ENCODE results near the gene PROX1. TPM values are rescaled to one million over a fixed set of nuclear protein-coding genes. Genes with fewer than 3 reads are reported as not detected.

The PROX1 gene
- total RNA-seq, 2 experiments from 2014 or later: not detected

DNA sequence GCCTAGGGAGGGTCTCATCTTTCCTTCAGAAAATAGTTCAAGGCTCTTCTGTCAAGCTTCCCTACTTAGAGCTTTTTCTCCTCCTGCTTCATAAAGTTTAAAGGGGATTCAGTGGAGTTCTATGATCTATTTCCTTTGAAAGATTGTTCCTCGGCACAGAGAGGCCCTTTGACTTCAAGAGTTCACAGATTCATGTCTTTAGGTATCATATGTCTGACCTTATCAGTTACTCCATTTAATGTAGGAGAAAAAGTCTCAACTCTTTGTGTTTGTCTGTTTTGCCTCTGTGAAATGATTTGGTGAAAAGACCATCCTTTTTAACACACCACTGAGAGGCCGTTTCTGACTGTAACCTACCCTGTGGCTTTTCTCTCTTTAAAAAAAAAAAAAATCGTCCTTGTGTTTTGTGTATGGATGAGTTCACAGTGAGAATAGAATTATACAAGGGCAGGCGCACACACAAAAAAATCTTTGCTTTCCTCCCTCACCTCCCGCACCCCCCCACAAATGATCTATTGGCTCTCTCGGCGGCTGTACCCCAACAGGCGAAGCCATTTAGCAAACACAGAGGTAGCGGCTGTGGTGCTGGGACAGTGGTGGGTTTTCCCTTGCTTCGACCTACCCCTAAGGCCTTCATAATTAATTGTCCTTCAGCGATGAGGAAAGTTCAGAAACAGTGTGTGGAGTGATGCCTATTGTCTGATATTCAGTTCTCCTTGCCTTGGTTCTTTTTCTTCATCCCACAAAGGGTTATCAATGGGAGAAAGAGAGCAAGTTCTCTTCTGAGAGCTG, 29.6 kb downstream of the PROX1 start:
- no peaks in the 10 kb centered on the region for H3K9me2 ChIP-seq (ENCODE audit: insufficient read depth, low read length)
- no peak overlapping the region for H2AFZ ChIP-seq (ENCODE audit: low read length)
- BruUV-seq (replicated peaks): no TSS peak
- TF ChIP-seq EZH2phosphoT487 (IDR thresholded peaks at IDR 0.05; ENCODE audit: borderline replicate concordance, low read depth, low read length) (no peak), CTCF (conservative IDR thresholded peaks at IDR 0.05; ENCODE audit: low read length) (no peak)
- H3K4me2 ChIP-seq (ENCODE audit: low read length): no peak overlapping the region
- POLR2A ChIA-PET: no interaction called here
- no peak for DNase-seq (ENCODE audit: low spot score)
- intact Hi-C loops (cut with micrococcal nuclease; ENCODE audit: unreplicated experiment): no loop called here
- H3K9me3 ChIP-seq (ENCODE audit: low read length): no peaks in the 10 kb centered on the region
- CTCF ChIA-PET (ENCODE audit: unreplicated experiment): no interaction called here
- H3K79me2 ChIP-seq (ENCODE audit: insufficient read depth, low read depth, low read length): no peaks in the 10 kb centered on the region
- H3K27ac ChIP-seq (ENCODE audit: low read depth, low read length, poor library complexity, severe bottlenecking): no peak overlapping the region
- H4K20me1 ChIP-seq (ENCODE audit: insufficient read depth, low read length): no peaks in the 10 kb centered on the region
- H3K36me3 ChIP-seq (ENCODE audit: insufficient read depth, low read length): no peaks in the 10 kb centered on the region
- H3K4me3 ChIP-seq (ENCODE audit: low read depth, low read length, poor library complexity, severe bottlenecking): no peak overlapping the region
- H3K4me1 ChIP-seq (ENCODE audit: insufficient read depth, low read length, poor library complexity, severe bottlenecking): no peaks in the 10 kb centered on the region

GRCh38 chr1:214018386-214019268, 30.9 kb downstream of the PROX1 start:
- H3K9me2 ChIP-seq (ENCODE audit: insufficient read depth, low read length): no peaks in the 10 kb centered on the region
- CTCF ChIA-PET (ENCODE audit: unreplicated experiment): no interaction called here
- intact Hi-C loops (cut with micrococcal nuclease; ENCODE audit: unreplicated experiment): no loop called here
- no peaks in the 10 kb centered on the region for H3K79me2 ChIP-seq (ENCODE audit: insufficient read depth, low read depth, low read length)
- TF ChIP-seq EZH2phosphoT487 (IDR thresholded peaks at IDR 0.05; ENCODE audit: borderline replicate concordance, low read depth, low read length) (no peak), CTCF (conservative IDR thresholded peaks at IDR 0.05; ENCODE audit: low read length) (no peak)
- no peak overlapping the region for H3K4me2 ChIP-seq (ENCODE audit: low read length)
- no peaks in the 10 kb centered on the region for H3K36me3 ChIP-seq (ENCODE audit: insufficient read depth, low read length)
- POLR2A ChIA-PET: no interaction called here
- no peak overlapping the region for H2AFZ ChIP-seq (ENCODE audit: low read length)
- H3K27ac ChIP-seq (ENCODE audit: low read depth, low read length, poor library complexity, severe bottlenecking): no peak overlapping the region
- no peaks in the 10 kb centered on the region for H3K4me1 ChIP-seq (ENCODE audit: insufficient read depth, low read length, poor library complexity, severe bottlenecking)
- no peaks in the 10 kb centered on the region for H3K9me3 ChIP-seq (ENCODE audit: low read length)
- no peaks in the 10 kb centered on the region for H4K20me1 ChIP-seq (ENCODE audit: insufficient read depth, low read length)
- H3K4me3 ChIP-seq (ENCODE audit: low read depth, low read length, poor library complexity, severe bottlenecking): no peak overlapping the region
- DNase-seq (ENCODE audit: low spot score): peak; percentile 1
- BruUV-seq (replicated peaks): no TSS peak

All from OCI-LY7 (cell line).